ENCODE measurements around the gene LMO7.

DNA sequence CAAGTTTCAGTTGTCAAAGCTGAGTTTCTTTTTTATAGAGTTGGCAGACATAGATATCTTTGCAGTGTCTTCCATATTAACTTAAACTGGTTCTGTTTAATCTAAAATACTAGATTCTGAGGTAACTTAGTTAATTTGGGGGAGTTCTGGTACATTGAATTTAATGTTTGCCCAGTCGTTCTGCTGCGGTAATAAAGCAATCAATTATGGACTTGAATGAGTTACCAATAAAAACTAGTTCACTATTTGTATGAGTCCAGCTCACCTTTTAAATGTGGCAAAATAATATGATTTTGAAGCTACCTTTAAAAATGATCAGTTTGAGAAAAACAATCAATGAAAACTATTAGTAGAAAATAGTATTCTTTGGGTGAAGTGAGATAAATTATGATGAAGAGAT, 90.2 kb downstream of the LMO7 start:
- TF ChIP-seq GABPA (IDR thresholded peaks at IDR 0.05; ENCODE audit: low read depth) = no peak
- TF ChIP-seq, protein P1, sequence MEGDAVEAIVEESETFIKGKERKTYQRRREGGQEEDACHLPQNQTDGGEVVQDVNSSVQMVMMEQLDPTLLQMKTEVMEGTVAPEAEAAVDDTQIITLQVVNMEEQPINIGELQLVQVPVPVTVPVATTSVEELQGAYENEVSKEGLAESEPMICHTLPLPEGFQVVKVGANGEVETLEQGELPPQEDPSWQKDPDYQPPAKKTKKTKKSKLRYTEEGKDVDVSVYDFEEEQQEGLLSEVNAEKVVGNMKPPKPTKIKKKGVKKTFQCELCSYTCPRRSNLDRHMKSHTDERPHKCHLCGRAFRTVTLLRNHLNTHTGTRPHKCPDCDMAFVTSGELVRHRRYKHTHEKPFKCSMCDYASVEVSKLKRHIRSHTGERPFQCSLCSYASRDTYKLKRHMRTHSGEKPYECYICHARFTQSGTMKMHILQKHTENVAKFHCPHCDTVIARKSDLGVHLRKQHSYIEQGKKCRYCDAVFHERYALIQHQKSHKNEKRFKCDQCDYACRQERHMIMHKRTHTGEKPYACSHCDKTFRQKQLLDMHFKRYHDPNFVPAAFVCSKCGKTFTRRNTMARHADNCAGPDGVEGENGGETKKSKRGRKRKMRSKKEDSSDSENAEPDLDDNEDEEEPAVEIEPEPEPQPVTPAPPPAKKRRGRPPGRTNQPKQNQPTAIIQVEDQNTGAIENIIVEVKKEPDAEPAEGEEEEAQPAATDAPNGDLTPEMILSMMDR (IDR thresholded peaks at IDR 0.05; ENCODE audit: insufficient read depth, low read length) = no peak
- no peak for TF ChIP-seq POLR2AphosphoS5 (IDR thresholded peaks at IDR 0.05; ENCODE audit: low read depth)
